ENCODE data around the gene CPED1.
"Not testable (repeated sequence)": the region's sequence is repeated elsewhere in the genome, so short reads cannot be mapped to it uniquely, and the experiment has no call there.

The CPED1 gene

GRCh38 chr7:121005058-121005457, 16.5 kb downstream of the CPED1 start:
- in situ Hi-C loops (cut with HindIII; ENCODE audit: low pct_ligation_motif_present, low pct_unique_long_range_greater_than_20kb, low sequenced_read_pairs); DNase-seq: not testable (repeated sequence)

DNA sequence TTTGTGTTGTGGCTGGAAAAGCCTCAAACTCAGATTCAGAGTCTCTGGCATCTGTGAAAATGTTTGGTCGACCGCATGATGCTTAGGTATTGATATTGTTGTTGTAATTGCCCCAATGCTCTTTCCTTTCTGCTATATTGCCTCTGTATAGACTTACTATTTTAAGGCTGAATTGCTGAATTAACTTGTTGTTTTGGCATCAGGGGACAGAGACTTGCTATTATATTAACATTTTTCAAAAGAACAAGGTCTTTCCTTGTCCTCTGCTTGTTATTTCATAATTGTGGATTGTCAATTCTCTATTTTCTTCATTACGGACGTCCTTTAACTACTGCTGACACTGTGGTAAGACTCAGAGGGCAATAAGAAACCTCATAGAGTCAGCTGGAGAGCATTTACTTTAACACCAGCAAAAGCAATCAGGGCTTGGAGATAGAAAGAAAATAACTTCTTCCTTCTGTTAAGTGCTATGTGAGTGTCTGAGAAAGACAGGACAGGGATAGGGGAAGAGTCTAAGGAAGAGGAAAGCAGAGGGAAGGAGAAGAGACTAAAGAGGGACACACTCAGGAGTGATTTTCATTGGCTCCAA, 17.6 kb downstream of the CPED1 start:
- in situ Hi-C loops (cut with HindIII; ENCODE audit: low pct_ligation_motif_present, low pct_unique_long_range_greater_than_20kb, low sequenced_read_pairs), result no loop called here
- no peak for DNase-seq

DNA sequence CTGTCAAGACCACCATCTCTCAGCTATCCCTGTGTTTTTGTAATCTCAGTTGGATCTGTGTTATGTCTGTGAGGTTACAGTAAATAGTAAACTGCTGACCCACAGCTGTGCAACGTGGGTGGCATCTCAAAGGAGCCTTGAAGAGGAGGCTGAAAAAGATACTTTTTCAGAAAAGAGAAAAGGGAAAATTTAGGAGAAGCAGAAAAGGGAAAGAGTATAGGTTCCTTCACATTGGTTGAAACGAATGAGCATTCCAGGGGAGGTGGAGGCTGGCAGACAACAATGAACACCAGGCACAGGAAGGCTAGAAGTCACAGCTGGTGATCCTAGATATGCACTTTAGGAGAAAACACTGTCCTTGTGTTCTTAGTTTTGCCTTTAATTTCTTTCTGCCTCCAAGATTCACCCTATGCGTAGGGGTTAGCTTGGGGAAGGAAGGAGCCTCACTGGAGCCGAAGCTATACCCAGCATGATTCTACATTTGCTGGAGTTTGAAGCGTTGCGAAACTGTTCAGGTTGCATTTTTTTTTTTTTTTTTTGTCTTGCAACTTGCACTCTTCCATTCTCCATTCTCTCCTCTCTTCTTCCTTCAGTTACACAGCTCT, 18.3 kb downstream of the CPED1 start:
- no peak for DNase-seq

GRCh38 chr7:121008816-121009215, 20.3 kb downstream of the CPED1 start:
- no peak for DNase-seq
- in situ Hi-C loops (cut with HindIII; ENCODE audit: low pct_ligation_motif_present, low pct_unique_long_range_greater_than_20kb, low sequenced_read_pairs), result no loop called here

More for the DNA sequence above, 18.3 kb downstream of the CPED1 start:
- in situ Hi-C loops (cut with HindIII; ENCODE audit: low pct_ligation_motif_present, low pct_unique_long_range_greater_than_20kb, low sequenced_read_pairs), result no loop called here

DNA sequence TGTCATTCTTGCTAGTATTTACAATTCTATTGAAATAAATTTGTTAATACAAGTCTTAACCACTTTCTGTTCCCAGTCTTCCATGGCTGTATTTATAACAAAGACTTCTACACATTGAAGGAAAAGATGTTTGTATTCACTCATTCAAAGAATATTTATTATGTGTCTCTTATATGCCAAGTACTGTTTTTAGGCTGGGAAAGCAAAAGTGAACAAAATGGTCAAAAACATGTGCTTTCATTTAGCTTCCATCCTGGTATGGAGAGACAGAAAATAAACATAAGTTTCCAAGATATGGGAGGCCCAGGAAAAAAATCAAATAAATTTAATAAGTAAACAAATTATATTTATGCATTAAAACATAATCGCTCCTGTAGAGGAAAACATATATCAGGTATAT, 22.9 kb downstream of the CPED1 start:
- in situ Hi-C loops (cut with HindIII; ENCODE audit: low pct_ligation_motif_present, low pct_unique_long_range_greater_than_20kb, low sequenced_read_pairs), result no loop called here
- no peak for DNase-seq

GRCh38 chr7:121012170-121012874, 23.8 kb downstream of the CPED1 start:
- DNase-seq, result no peak
- in situ Hi-C loops (cut with HindIII; ENCODE audit: low pct_ligation_motif_present, low pct_unique_long_range_greater_than_20kb, low sequenced_read_pairs), result no loop called here

- in situ Hi-C loops (cut with HindIII; ENCODE audit: low pct_ligation_motif_present, low pct_unique_long_range_greater_than_20kb, low sequenced_read_pairs), result no loop called here
- no peak for DNase-seq
These were observed 24.4 kb downstream of the CPED1 start for GRCh38 chr7:121012919-121013318.

DNA sequence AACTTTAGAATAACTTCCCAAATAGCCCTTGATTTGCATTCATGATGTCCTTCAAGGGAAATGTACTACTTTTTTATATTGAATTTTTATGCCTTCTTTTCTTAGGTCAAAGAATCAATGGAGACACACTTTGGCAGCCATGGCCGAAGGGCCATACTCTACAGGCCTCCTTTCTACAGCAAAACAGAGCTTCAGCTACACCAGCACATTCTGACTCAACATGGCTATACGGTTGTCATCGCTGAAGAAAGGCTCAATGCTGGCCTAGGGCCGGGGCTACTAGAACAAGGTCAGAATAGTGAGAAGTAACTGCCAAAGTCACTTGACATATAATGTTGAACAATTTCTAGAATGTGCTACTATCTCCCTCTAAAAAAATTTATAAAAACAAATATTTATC, 27.0 kb downstream of the CPED1 start:
- in situ Hi-C loops (cut with HindIII; ENCODE audit: low pct_ligation_motif_present, low pct_unique_long_range_greater_than_20kb, low sequenced_read_pairs), result no loop called here
- no peak for DNase-seq

DNA sequence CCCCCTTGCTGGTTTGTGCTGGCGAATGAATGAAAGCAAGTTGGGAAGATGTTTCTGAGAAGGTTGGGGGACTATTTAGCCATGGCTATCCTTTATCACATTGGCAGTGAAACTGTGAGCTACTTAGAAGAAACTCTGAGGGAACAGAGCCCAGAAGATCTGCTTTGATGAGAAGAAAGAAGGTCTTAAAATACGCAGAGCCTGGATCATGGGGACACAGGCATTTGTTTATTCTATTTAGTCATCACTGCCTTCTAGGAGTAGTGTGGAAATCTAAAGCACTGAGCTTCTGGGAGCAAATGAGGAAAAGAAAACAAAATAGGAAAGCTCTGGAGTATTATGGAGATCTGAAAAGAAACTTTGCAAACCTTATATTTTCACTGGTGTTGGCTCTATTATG, 28.5 kb downstream of the CPED1 start:
- in situ Hi-C loops (cut with HindIII; ENCODE audit: low pct_ligation_motif_present, low pct_unique_long_range_greater_than_20kb, low sequenced_read_pairs), result no loop called here
- no peak for DNase-seq

GRCh38 chr7:121017586-121017985, 29.1 kb downstream of the CPED1 start:
- in situ Hi-C loops (cut with HindIII; ENCODE audit: low pct_ligation_motif_present, low pct_unique_long_range_greater_than_20kb, low sequenced_read_pairs), result no loop called here
- DNase-seq, result no peak

DNA sequence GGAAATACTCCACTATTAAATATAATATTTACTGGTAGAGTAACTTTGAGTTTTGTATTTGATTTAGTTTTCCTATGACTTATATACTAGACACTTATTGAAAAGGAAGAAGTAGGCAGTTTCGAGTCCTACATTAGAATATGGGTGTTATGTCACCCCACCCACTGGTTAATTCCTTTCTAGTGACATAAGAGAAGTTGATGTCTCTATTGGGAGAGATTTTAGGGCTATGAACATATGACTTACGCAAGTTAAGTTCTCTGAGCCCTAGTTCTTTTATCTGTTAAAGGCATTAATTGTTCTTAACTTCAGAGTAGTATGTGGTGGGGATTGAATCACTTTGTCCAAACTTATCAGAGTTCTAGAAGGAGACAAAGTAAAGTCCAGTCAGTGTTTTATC, 30.5 kb downstream of the CPED1 start:
- in situ Hi-C loops (cut with HindIII; ENCODE audit: low pct_ligation_motif_present, low pct_unique_long_range_greater_than_20kb, low sequenced_read_pairs), result no loop called here
- DNase-seq, result no peak

GRCh38 chr7:121020249-121020988, 31.9 kb downstream of the CPED1 start:
- no peak for DNase-seq
- in situ Hi-C loops (cut with HindIII; ENCODE audit: low pct_ligation_motif_present, low pct_unique_long_range_greater_than_20kb, low sequenced_read_pairs), result no loop called here

- no peak for DNase-seq
- in situ Hi-C loops (cut with HindIII; ENCODE audit: low pct_ligation_motif_present, low pct_unique_long_range_greater_than_20kb, low sequenced_read_pairs), result no loop called here
These were observed 32.8 kb downstream of the CPED1 start for GRCh38 chr7:121020989-121021969.

GRCh38 chr7:121023194-121023593, 34.7 kb downstream of the CPED1 start:
- in situ Hi-C loops (cut with HindIII; ENCODE audit: low pct_ligation_motif_present, low pct_unique_long_range_greater_than_20kb, low sequenced_read_pairs), result no loop called here
- no peak for DNase-seq

DNA sequence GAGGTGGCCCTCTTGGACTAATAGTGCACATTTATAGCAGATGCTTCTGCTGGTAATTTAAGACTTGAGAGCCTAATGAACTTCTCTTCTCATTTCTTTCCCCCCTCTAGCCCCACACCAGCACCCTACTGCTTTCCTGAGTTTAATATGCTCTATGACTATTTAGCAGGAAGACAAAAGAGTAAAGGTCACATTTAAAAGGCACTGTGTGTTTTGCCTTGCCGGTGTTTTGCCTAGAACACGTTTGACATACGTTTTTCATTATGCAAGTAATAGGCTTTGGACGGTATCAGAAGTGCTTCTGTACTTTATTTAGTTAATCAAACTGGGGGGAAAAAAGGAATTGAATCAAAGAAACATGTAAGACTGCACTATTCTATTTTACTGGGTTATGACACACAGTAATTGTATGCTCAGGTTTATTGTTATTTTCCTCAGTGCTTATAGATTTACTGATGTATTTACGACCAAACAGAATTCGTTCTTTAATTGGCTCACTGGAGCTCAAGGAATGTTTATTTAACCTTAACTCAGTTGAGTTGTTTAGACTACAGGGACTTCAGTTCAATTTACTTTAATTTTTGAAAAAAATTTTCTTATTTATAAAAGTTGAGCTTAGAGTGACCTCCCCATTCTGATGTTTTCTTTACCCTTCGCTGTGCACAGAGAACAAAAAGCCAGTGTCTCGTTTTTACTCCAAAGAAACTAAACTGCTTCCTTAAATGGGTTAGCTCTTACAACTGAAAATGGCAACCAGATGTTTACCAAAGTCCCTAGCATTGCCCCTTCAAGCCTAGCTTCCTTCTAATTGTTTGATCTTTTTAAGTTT, 35.4 kb downstream of the CPED1 start:
- in situ Hi-C loops (cut with HindIII; ENCODE audit: low pct_ligation_motif_present, low pct_unique_long_range_greater_than_20kb, low sequenced_read_pairs), result no loop called here
- DNase-seq, result no peak

- no peak for DNase-seq
These were observed 36.1 kb downstream of the CPED1 start for GRCh38 chr7:121024611-121025010.

DNA sequence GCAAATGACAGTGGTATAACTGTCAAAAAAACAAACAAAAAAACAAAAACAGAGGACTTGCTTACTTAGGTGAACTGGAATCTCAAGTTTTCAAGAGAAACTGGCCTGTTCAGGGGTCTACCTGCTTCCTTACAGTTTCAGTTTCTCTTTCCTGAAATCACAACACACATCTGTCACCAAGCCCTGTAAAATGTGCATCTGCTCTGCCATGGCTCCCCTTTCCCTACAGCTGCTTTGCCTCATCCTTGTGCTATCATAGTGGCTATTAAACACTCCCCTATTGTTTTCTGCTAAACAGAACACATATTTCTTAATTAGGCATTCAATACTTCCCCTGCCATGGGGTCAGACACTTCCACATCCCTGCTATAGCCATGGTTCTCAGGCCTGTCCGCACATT, 37.6 kb downstream of the CPED1 start:
- in situ Hi-C loops (cut with HindIII; ENCODE audit: low pct_ligation_motif_present, low pct_unique_long_range_greater_than_20kb, low sequenced_read_pairs), result no loop called here
- no peak for DNase-seq

More at GRCh38 chr7:121024611-121025010, 36.1 kb downstream of the CPED1 start:
- in situ Hi-C loops (cut with HindIII; ENCODE audit: low pct_ligation_motif_present, low pct_unique_long_range_greater_than_20kb, low sequenced_read_pairs), result no loop called here

All from ACHN (cell line).